HEK293T (cell line): Measurements from ENCODE around the gene SNX22.

Source experiments
- CTCF ChIA-PET: fragments of 350-600 bp; formaldehyde crosslinking; extraction: SDS; loops from one replicate; lab custom pipeline; 2021; ENCODE audit warnings: antibody characterized with exemption, inconsistent platforms; lab: Yijun Ruan, JAX
- POLR2A ChIA-PET: fragments of 350-600 bp; formaldehyde crosslinking; extraction: SDS; loops from one replicate; lab custom pipeline; 2020; ENCODE audit warnings: antibody characterized with exemption, inconsistent platforms; lab: Yijun Ruan, JAX
- DNase-seq: peaks from one replicate; pipeline ENCODE4 v3.0.0; 2012; ENCODE audit warnings: mixed read lengths; ENCODE audit errors: extremely low spot score
- ARNT ChIP-seq: fragments of 450-650 bp; IDR thresholded peaks from 2 replicates; pipeline ENCODE4 v1.6.1; 2017; ENCODE audit warnings: mild to moderate bottlenecking
- BHLHE40 ChIP-seq: fragments of 450-650 bp; IDR thresholded peaks from 2 replicates; pipeline ENCODE4 v1.6.1; 2016; ENCODE audit warnings: mild to moderate bottlenecking, moderate library complexity, borderline replicate concordance
- CTBP1 ChIP-seq: fragments of 450-650 bp; IDR thresholded peaks from 2 replicates; pipeline ENCODE4 v1.6.1; 2016; ENCODE audit warnings: borderline replicate concordance
- ELF4 ChIP-seq: fragments of 450-650 bp; IDR thresholded peaks from 2 replicates; pipeline ENCODE4 v1.6.1; 2017; ENCODE audit warnings: antibody characterized with exemption
- FOXA1 ChIP-seq: fragments of 450-650 bp; IDR thresholded peaks from 2 replicates; pipeline ENCODE4 v1.6.1; 2016; ENCODE audit warnings: mild to moderate bottlenecking
- FOXK2 ChIP-seq: fragments of 450-650 bp; IDR thresholded peaks from 2 replicates; pipeline ENCODE4 v1.6.1; 2016; ENCODE audit warnings: mild to moderate bottlenecking
- FOXM1 ChIP-seq: fragments of 450-650 bp; IDR thresholded peaks from 2 replicates; pipeline ENCODE4 v1.6.1; 2017; ENCODE audit warnings: mild to moderate bottlenecking, borderline replicate concordance
- HDGF ChIP-seq: fragments of 450-650 bp; IDR thresholded peaks from 2 replicates; pipeline ENCODE4 v1.6.1; 2017; ENCODE audit warnings: antibody characterized with exemption, borderline replicate concordance
- L3MBTL2 ChIP-seq: fragments of 450-650 bp; conservative IDR thresholded peaks from 2 replicates; pipeline ENCODE4 v1.6.1; 2016; ENCODE audit warnings: mild to moderate bottlenecking
- LEF1 ChIP-seq: fragments of 450-650 bp; IDR thresholded peaks from 2 replicates; pipeline ENCODE4 v1.6.1; 2017; ENCODE audit warnings: mild to moderate bottlenecking, borderline replicate concordance
- NFRKB ChIP-seq: fragments of 450-650 bp; IDR thresholded peaks from 2 replicates; pipeline ENCODE4 v1.6.1; 2016; ENCODE audit warnings: mild to moderate bottlenecking, moderate library complexity
- SP1 ChIP-seq: fragments of 450-650 bp; IDR thresholded peaks from 2 replicates; pipeline ENCODE4 v1.6.1; 2017
- SUZ12 ChIP-seq: fragments of 450-650 bp; IDR thresholded peaks from 2 replicates; pipeline ENCODE4 v1.6.1; 2016; ENCODE audit warnings: mild to moderate bottlenecking
- TARDBP ChIP-seq: fragments of 450-650 bp; IDR thresholded peaks from 2 replicates; pipeline ENCODE4 v1.6.1; 2016
- ZNF384 ChIP-seq: fragments of 450-650 bp; IDR thresholded peaks from 2 replicates; pipeline ENCODE4 v1.6.1; 2016
- TF ChIP-seq, protein P1 (sequence below): fragments of 450-650 bp; IDR thresholded peaks from 2 replicates; pipeline ENCODE4 v1.6.1; 2016

The SNX22 gene

GRCh38 chr15:64166102-64166890, 14.8 kb downstream of the SNX22 start:
- TF ChIP-seq SUZ12 (no peak), HDGF (no peak), SP1 (no peak), BHLHE40 (no peak), ELF4 (no peak), FOXK2 (no peak), ARNT (no peak), FOXA1 (no peak)
- ChIA-PET CTCF (no interaction called here), POLR2A (no interaction called here)
- no peak for DNase-seq

DNA sequence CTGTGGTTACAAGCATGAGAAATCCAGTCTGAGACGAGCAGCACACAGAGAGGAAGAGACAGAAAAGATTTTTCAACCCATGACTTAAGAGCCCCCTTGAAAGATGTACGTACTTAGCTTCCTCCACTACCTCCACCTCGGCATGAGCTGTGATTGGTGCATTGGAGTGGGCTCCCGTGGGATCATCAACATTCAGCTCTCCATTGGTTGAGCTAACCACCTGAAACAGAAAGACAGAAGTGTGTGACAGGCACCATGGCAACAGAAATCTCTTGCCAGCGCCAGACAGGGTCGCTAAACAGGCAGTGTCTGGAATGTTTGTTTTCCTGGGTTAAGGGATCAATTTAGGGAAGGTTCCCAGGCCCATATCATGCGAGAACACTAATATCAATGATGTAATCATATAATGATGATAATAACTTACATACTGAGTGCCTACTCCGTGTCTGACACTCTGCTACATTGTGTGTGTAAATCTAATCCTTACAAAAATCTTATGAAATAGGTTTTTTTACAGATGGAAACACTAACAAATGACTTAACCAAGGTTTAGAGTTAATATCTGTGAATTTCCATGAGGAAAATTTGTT, 28.8 kb downstream of the SNX22 start:
- TF ChIP-seq SP1 (no peak), SUZ12 (no peak), ZNF384 (no peak), LEF1 (no peak), FOXM1 (no peak), TARDBP (no peak), ARNT (no peak)
- ChIA-PET CTCF (no interaction called here), POLR2A (no interaction called here)
- DNase-seq, result no peak

DNA sequence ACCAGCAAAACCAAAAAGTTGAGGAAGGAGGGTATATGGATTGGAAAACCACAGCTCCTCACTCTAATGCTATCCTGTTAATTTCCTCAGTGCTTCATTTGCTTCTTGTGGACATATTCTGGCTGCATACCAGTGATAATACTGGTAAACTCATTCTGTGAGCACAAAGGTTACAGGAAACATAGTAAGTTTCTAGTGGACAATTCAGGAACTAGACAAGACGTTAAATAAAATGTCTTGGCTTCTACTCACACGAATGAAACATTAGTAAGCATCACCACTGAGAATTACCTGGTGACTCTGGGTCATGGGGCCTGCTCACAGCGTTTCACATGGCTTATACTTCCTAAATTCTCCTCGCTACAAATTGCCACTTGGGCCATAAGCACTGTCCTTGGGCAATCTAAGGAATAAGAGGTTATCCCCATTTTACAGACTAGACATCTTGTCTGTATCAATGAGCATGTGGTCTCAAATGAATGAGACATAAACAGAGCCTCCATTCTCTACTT, 31.4 kb downstream of the SNX22 start:
- CTCF ChIA-PET, result no interaction called here
- no peak for TF ChIP-seq SUZ12
- no peak for TF ChIP-seq TARDBP
- no peak for TF ChIP-seq BHLHE40
- TF ChIP-seq ELF4, result no peak
- TF ChIP-seq FOXM1, result no peak
- TF ChIP-seq, protein P1, sequence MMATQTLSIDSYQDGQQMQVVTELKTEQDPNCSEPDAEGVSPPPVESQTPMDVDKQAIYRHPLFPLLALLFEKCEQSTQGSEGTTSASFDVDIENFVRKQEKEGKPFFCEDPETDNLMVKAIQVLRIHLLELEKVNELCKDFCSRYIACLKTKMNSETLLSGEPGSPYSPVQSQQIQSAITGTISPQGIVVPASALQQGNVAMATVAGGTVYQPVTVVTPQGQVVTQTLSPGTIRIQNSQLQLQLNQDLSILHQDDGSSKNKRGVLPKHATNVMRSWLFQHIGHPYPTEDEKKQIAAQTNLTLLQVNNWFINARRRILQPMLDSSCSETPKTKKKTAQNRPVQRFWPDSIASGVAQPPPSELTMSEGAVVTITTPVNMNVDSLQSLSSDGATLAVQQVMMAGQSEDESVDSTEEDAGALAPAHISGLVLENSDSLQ, result no peak
- TF ChIP-seq ZNF384, result no peak
- TF ChIP-seq HDGF, result no peak
- TF ChIP-seq LEF1, result no peak
- TF ChIP-seq FOXK2, result no peak
- TF ChIP-seq CTBP1, result no peak
- TF ChIP-seq ARNT, result no peak
- no peak for TF ChIP-seq NFRKB
- no peak for TF ChIP-seq L3MBTL2
- TF ChIP-seq FOXA1, result no peak
- no peak for TF ChIP-seq SP1
- POLR2A ChIA-PET, result no interaction called here
- no peak for DNase-seq

DNA sequence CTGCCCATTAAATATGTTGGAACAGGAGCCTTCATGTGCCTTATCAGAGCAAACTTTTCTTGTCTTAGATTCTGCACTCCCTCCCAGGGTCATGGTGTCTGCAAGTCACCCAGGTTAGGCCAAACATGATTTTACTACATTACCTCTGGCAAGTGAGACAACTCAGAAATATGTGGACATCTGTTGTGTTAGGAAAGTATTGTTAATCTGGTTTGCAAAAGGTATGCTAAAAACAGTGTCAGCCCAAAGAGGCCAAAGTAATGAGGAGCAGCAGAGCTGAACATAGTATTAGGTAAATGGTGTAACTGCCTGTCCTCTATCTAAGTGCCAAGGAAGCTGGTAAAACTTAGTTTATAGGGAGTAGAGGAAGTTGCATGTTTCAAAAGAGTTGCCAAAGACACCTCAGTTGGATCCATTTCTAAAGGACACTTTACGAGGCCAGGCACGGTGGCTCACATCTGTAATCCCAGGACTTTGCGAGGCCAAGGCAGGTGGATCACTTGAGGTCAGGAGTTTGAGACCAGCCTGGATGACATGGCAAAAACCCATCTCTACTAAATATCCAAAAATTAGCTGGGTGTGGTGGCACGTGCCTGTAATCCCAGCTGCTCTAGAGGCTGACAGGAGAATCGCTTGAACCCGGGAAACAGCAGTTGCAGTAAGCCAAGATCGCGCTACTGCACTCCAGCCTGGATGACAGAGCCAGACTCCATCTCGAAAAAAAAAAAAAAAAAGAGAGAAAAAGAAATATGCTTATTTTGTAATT, 33.8 kb downstream of the SNX22 start:
- POLR2A ChIA-PET, result no interaction called here
- TF ChIP-seq ELF4, result no peak
- TF ChIP-seq, protein P1, result no peak
- TF ChIP-seq FOXA1, result no peak
- no peak for TF ChIP-seq FOXM1
- no peak for TF ChIP-seq NFRKB
- TF ChIP-seq FOXK2, result no peak
- TF ChIP-seq SUZ12, result no peak
- no peak for TF ChIP-seq CTBP1
- no peak for DNase-seq
- CTCF ChIA-PET, result no interaction called here

GRCh38 chr15:64187396-64188191, 36.1 kb downstream of the SNX22 start:
- no peak for DNase-seq
- TF ChIP-seq, protein P1, result 0 out of 2 replicates have a peak, but pooled peaks have one; percentile 7
- TF ChIP-seq FOXM1 (no peak), NFRKB (no peak)
- POLR2A ChIA-PET, result no interaction called here
- CTCF ChIA-PET, result interaction anchor here (0.5 to 0.7 kb wide), 2 partner anchors 111 to 206 kb away, joined by 3 read pairs; no protein-coding TSS in a partner anchor
